GM12874 (cell line): ENCODE measurements around the gene UTF1.

Source experiments
- CTCF ChIP-seq: IDR thresholded peaks from 2 replicates; pipeline ENCODE4 v1.5.1; 2011; ENCODE audit warnings: low read depth, mild to moderate bottlenecking, control low read depth, low read length, moderate library complexity; ENCODE audit not compliant: insufficient read depth

UTF1 gene

GRCh38 chr10:133226251-133226808 lies 3.7 kb upstream of the UTF1 start:
- 0 out of 2 replicates have a peak, but pooled peaks have one; percentile 6 for TF ChIP-seq CTCF

- no peak for TF ChIP-seq CTCF
These were observed 2.8 kb upstream of the UTF1 start for GRCh38 chr10:133227256-133227655.

GRCh38 chr10:133229265-133230043 lies 563 bp upstream of the UTF1 start:
- no peak for TF ChIP-seq CTCF

- TF ChIP-seq CTCF: no peak
These were observed 574 bp downstream of the UTF1 start for GRCh38 chr10:133230387-133231195.

- TF ChIP-seq CTCF: no peak
These were observed 1.4 kb downstream of the UTF1 start for GRCh38 chr10:133231244-133231945.

- no peak for TF ChIP-seq CTCF
These were observed 2.0 kb downstream of the UTF1 start for GRCh38 chr10:133231946-133232574.
